CD4-positive, alpha-beta T cell treated with Interleukin-12 subunit alpha and Interleukin-12 subunit beta, for 1 hour (primary cell): ENCODE results near the gene LETMD1.
A peak's percentile ranks its signal among the peaks of the same experiment; 100 is the strongest.
"Not testable (repeated sequence)": the region's sequence is repeated elsewhere in the genome, so short reads cannot be mapped to it uniquely, and the experiment has no call there.

ENCODE experiments used
- DNase-seq: peaks from one replicate; pipeline ENCODE4 v3.0.0-alpha.2; 2020

Gene LETMD1

GRCh38 chr12:51027342-51027835, 20.7 kb upstream of the LETMD1 start:
- DNase-seq = no peak

- peak; percentile 32 for DNase-seq
These were observed 19.9 kb upstream of the LETMD1 start for GRCh38 chr12:51028126-51028812.

DNA sequence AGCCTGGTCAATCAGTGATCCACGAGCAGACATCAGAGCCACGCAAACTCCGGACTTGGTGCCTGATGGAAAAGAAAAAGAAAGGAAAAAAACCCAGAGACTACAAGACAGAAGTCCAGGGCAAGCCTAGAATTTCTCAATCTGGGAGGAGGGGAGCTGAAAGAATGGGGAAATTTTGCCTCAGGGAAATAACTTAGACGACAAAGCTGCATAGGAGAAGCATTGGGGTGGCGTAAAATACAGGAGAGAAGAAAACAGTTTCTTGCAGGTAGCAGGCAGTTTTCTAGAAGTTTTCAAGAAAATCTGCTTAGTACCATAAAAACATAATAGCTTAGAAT, 19.3 kb upstream of the LETMD1 start:
- no peak for DNase-seq

DNA sequence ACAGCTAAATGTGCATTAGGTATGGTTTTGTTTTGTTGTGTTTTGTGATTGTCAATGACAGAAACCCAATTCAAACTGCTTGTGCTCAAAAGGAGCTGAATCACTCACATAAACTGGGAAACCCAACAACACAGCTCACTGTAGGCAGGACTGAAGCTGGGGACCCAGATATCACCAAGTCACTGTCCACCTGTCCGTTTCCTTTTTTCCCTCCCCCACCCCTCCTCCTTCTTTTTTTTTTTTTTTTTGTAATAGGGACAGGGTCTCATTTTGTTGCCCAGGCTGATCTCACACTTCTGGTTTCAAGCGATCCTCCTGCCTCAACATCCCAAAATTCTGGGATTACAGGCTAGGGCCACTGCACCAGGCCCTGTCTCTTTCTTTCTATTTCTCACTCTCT, 15.1 kb upstream of the LETMD1 start:
- no peak for DNase-seq

DNA sequence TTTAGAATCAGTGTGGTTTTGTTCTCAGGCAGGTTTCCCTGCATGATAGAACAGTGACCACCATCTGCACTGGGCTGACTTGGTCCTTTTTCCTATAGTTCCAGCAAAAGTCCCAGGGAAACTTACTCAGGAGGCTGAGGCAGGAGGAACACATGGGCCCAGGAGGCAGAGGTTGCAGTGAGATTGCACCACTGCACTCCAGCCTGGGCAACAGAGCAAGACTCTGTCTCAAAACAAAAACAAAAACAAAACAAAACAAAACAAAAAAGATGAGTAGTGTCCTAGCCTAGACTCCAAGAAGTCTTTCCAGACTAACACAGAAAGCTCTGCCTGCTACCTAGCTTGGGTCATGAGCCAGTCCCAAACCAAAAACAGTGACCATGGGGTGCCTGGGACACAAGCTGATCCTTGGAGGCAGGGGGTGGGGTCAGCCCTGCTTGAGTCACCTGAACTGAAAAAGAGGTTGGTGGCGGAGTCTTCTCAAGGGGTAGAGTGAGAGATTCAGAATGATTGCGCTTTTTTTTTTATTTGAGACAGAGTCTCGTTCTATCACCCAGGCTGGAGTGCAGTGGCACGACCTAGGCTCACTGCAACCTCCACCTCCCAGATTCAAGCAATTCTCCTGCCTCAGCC, 14.6 kb upstream of the LETMD1 start:
- no peak for DNase-seq

- DNase-seq = no peak
These were observed 11.8 kb upstream of the LETMD1 start for GRCh38 chr12:51036279-51036678.

DNA sequence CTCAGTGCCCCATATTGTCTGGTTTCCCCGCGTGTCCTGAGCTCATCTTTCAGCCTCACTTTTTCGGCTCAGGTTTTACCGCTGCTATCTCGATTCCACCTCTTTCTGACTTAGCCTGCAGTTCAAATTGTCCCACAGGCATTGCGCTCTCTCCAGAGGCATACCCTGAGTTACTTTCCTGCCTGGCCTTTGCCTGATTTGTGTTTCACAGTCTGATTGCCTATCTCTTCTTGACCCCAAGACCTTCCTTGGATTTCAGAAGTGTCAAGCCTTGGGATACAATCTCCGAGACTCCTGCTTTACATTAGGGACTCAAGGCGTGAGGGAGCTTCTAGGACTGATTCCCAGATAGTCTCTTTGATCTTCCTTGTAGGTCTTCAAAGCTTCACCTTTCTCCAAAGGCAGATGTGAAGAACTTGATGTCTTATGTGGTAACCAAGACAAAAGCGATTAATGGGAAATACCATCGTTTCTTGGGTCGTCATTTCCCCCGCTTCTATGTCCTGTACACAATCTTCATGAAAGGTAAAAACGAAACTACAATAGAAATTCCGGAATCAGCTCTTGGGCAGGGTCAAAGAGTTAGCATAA, 629 bp downstream of the LETMD1 start:
- DNase-seq = peak; percentile 42

- no peak for DNase-seq
These were observed 1.4 kb downstream of the LETMD1 start for GRCh38 chr12:51049525-51049924.

DNA sequence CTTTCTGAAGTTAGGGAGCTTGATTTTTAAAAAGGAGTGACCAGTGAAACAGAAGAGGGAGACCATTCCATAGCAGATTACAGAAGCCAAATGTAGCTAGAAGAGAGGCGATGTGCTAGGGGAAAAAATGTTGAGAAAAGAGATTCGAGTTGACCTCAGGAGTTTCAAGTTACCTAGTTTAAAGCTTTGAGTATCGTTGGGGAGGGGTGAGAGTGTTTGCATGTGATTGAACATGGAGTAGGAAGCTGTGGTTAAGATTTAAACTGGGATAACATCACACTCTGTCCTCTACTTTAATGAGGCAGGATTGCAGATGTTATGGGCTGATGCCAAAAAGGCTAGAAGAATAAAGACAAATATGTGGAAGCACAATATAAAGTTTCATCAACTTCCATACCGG, 3.7 kb downstream of the LETMD1 start:
- no peak for DNase-seq

DNA sequence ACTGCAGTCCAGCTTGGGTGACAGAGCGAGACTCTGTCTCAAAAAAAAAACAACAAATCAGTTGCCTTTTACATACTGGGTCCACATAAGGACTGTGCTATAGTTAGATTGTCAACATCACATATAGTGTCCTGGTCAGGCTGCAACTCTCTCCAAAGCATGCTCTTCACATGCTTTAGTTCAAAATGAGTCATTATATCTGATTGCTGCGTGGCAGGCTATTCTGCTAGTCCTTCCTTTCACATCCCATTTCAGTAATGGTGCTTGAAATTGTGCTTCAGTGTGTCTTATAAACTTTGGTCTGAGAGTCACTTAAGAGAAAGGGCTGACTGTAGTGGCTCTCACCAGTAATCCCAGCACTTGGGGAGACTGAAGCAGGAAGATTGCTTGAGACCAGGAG, 6.9 kb downstream of the LETMD1 start:
- DNase-seq = no peak

DNA sequence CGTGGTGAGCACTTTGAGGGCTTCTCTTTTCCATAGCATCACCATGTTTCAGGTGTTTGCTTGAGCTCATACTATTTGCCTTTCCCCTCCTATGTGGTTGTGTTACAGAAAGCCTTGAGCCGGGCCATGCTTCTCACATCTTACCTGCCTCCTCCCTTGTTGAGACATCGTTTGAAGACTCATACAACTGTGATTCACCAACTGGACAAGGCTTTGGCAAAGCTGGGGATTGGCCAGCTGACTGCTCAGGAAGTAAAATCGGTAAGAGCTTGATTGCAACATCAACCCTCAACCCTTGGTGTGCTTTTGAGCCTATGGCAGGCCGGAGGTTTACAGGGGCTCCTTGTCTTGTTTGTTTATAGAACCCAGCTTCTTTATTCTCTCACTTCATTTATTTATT, 8.1 kb downstream of the LETMD1 start:
- no peak for DNase-seq

- no peak for DNase-seq
These were observed 11.0 kb downstream of the LETMD1 start for GRCh38 chr12:51059086-51059485.

DNA sequence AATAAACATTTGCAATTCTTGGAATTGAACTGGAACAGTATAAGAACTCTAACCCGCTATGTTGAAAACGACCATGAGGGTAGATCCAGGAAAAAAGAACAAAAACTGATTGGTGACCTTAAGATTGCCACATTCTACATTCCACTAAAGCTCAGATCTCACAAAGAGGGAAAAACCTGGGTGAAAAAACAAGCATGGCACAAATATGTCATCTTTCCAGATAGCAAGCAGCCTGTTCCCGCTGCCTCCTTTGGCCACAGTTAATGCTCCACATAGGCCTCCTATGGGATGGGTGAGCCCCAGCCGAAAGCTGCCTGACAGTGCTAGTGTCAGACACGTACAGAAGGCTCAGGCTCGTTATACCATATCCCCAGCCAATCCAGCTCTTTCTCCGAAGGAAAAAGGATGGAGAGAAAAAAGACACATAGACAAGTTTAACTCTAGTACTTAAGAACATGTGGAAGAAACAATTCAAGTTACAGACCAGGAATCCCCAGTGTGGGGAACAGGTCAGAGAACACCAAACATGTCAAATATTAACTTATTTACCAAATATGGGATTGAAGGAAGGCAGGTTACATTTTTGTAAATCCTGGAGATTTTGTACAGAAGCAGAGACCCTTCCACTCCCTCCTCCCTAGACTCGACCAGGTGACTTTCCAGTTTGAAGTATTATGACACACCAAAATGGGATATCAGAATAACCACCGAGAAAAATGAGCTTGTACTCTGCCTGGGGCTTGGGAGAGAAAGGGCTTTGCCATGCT, 14.7 kb downstream of the LETMD1 start:
- DNase-seq = no peak

GRCh38 chr12:51065530-51065929, 17.4 kb downstream of the LETMD1 start:
- DNase-seq = no peak

DNA sequence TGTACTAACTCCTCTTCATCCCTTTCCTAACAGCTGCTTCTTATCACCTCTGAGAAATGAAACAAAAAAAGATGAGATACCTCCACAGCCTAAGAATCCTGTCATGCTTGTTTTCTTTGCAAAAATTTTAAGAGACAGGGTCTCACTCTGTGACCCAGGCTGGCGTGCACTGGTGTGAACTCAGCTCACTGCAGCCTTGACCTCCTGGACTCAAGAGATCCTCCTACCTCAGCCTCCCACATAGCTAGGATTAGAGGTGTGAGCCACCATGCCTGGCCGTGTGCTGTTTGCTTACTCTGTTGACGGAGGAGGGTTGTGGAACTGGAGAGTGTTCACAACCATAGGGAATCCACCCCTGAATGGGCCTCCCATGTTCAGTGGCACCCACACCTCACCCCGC, 19.1 kb downstream of the LETMD1 start:
- no peak for DNase-seq

DNA sequence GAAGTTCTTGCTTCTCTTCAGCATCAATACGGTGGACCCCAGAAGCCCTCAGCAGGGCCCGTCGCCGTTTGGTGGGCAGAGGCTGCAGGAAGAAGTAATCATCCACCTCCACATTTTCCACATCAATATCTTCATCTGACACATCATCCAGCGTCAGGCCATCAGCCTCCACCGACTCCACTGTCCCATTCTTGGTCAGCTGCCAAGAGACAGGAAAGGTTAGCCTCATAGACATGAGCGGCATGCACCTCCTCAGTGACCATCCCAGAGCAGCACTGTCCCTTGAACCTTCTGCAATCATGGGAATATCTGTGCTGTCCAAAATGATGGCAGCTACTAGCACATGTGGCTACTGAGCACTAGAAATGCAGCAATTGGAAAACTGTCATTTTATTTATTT, 19.6 kb downstream of the LETMD1 start:
- DNase-seq = no peak

- DNase-seq = no peak
These were observed 21.9 kb downstream of the LETMD1 start for GRCh38 chr12:51070004-51070403.

DNA sequence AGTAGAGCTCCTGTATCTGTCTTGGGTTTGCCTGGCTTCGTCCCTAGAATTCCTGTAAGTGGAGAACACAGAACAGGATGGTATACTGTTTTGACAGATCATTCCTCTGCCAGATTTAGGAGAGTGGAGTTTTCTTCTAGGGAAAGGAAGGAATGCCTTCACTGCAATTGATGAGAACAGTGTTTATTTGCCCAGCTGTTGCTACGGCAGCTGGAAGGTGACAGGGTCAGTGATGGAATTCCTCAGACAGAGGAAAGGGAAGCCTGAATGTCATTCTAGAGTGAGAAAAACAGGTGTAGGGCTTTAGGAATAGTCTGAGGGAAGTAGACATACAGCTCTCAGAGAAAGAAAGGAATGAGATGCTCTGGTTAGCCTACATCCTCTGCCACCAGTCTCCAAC, 23.5 kb downstream of the LETMD1 start:
- DNase-seq = no peak

DNA sequence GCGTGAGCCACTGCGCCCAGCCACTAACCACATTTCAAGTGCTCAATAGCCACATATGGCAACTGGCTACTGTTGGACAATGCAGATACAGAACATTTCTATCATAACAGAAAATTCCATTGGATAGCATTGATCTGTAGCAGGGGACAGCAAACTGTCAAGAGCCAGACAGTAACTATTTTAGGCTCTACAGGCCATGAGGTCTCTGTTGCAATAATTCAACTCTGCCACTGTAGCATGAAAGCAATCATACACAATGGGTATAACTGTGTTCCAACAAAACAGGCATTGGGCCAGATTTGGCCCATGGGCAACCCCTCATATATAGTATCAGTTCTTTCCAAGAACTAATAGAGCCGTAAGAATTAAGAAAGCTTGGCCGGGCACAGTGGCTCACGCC, 27.3 kb downstream of the LETMD1 start:
- DNase-seq = no peak

GRCh38 chr12:51076236-51076930, 28.3 kb downstream of the LETMD1 start:
- DNase-seq = no peak

GRCh38 chr12:51077930-51078329, 29.8 kb downstream of the LETMD1 start:
- no peak for DNase-seq

DNA sequence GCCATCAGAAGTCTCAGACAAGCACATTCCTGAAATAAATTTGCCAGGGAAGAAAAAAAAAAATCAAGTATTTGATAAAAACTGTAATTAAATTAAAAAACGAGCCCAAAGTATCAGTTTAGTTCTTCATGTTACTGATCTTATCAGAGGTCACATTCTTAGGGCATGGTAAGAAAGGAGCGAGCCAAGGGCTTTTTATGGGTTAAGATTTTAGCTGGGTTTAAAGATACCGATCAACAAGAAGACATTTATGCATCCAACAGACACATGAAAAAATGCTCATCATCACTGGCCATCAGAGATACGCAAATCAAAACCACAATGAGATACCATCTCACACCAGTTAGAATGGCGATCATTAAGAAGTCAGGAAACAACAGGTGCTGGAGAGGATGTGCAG, 30.2 kb downstream of the LETMD1 start:
- not testable (repeated sequence) for DNase-seq

GRCh38 chr12:51078866-51079265, 30.7 kb downstream of the LETMD1 start:
- DNase-seq = not testable (repeated sequence)
